Activated CD8-positive, alpha-beta memory T cell treated with anti-CD3 and anti-CD28 coated beads, Interleukin-2, amount 10 ng/mL, durations not matched to agents 7 days and 5 days (primary cell): ENCODE data around the gene SNAI3. TPM values are rescaled to one million over a fixed set of nuclear protein-coding genes. Genes with fewer than 3 reads are reported as not detected.

Experiments used
- ATAC-seq: fragments of 150-1000 bp; cut with Tn5 transposase; one replicate; pipeline ENCODE4 v1.10.0; 2021; ENCODE audit warnings: moderate library complexity
- CTCF ChIA-PET: fragments of 350-600 bp; sonication (Branson Sonifier 250); formaldehyde crosslinking; loops from one replicate; lab custom pipeline; 2021; ENCODE audit warnings: antibody characterized with exemption; lab: Charles Lee
- DNase-seq: peaks from one replicate; pipeline ENCODE4 v3.0.0-alpha.2; 2020
- H3K27ac Mint-ChIP-seq: one replicate; pipeline ENCODE4 v1.8.0; 2021; ENCODE audit warnings: mild to moderate bottlenecking, mixed read lengths
- H3K27me3 Mint-ChIP-seq: one replicate; pipeline ENCODE4 v1.8.0; 2021; ENCODE audit warnings: mixed read lengths
- H3K36me3 Mint-ChIP-seq: one replicate; pipeline ENCODE4 v1.8.0; 2021; ENCODE audit warnings: mild to moderate bottlenecking, mixed read lengths
- H3K4me1 Mint-ChIP-seq: one replicate; pipeline ENCODE4 v1.8.0; 2021; ENCODE audit warnings: mixed read lengths
- H3K4me3 Mint-ChIP-seq: one replicate; pipeline ENCODE4 v1.8.0; 2021; ENCODE audit warnings: mild to moderate bottlenecking, moderate library complexity, mixed read lengths
- H3K9me3 Mint-ChIP-seq: one replicate; pipeline ENCODE4 v1.8.0; 2022; ENCODE audit warnings: low read depth, mixed read lengths
- total RNA-seq, 2 experiments: library from RNA; stranded (reverse); gene quantifications; one replicate each; pipeline ENCODE4 v1.2.3, GENCODE V29; 2021

Gene SNAI3
- total RNA-seq = 10 to 100 TPM in 1 of 2 experiments, 1 to 10 TPM in 1; 5.6 to 14.1 TPM

DNA sequence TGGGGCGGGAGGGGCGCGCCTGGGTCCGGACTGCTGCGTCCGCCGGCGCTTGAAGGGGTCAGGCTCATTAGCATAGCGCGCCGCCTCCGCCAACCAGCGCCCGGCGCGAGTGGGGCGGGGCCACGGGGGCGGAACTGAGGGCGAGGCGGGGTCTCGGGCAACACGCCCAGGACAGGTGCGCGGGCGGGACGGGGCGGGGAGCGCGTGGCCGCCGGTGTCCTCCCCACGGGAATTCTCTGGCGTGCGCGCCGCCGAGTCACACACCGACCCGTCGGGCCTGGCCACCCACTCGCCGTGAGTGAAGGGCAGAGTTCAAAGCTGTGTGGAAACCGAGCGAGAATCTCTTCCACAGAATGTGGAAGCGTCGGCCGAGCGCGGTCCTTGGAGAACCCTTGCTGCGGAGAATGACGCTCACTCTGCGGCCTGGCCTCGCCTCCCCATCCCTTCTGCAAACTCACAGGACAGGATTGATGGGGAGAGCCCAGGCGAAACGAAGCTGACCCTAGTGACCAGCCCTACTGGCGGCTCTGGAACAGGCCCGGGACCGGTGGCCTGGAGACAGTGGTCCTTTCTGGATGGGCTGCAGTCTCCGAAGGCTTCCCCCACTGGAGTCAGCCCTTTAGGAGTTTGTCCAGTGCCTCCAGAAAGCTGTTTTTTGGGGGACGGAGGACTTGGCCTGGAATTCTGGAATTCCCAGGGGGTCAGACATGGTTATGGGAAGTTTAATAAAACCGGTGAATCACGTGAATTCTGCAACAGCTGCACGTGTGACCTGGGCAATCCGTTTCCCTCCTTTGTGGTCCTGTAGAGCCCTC lies at the start of gene SNAI3:
SNAI3 (minus strand) TSS at position 69 of the 815 bp plus-strand sequence. CDS start 101 bp downstream, outside the sequence.
- peak; percentile 91 for DNase-seq
- CTCF ChIA-PET = interaction anchor here (0.8 to 4.7 kb wide), 6 partner anchors 12 to 116 kb away, joined by 3 to 58 read pairs (median 4); partner anchors contain the start of gene ZC3H18
- peaks cover 46% of the 10 kb centered on the region for H3K4me1 Mint-ChIP-seq
- peaks cover 2% of the 10 kb centered on the region for H3K36me3 Mint-ChIP-seq
- ATAC-seq = peak; percentile 90
- H3K27ac Mint-ChIP-seq = peak within 1 kb of the TSS; percentile 59
- H3K4me3 Mint-ChIP-seq = peak within 1 kb of the TSS; percentile 78
- H3K27me3 Mint-ChIP-seq = peaks cover 4% of the 10 kb centered on the region
- H3K9me3 Mint-ChIP-seq = no peaks in the 10 kb centered on the region

GRCh38 chr16:88736088-88736487 lies 49.8 kb upstream of the SNAI3 start:
- ATAC-seq = no peak
- no peak for DNase-seq
- CTCF ChIA-PET = interaction anchor here (1.2 to 2.7 kb wide), 9 partner anchors 10 to 59 kb away, joined by 3 to 38 read pairs (median 9); no protein-coding TSS in a partner anchor
- H3K9me3 Mint-ChIP-seq = no peaks in the 10 kb centered on the region
- no peaks in the 10 kb centered on the region for H3K27me3 Mint-ChIP-seq
- peaks cover 7% of the 10 kb centered on the region for H3K36me3 Mint-ChIP-seq
- no peak overlapping the region for H3K4me3 Mint-ChIP-seq
- H3K27ac Mint-ChIP-seq = no peak overlapping the region
- H3K4me1 Mint-ChIP-seq = no peaks in the 10 kb centered on the region

DNA sequence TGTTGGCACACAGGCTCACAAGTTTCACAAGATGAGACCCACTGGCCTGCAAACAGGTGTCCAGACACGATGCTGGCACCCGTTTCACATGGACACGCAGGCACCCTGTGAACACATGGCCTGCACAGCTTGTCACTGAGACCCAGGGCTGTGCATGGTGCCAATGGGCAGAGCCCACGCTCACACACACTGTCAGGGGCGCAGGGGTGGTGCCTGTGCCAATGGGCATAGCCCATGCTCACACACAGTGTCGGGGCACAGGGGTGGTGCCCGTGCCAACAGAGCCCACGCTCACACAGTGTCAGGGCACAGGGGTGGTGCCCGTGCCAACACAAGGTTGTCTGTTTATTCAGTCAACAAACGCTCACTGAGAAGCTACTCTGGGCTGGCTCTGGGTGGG lies 49.3 kb upstream of the SNAI3 start:
- Mint-ChIP-seq H3K36me3 (peaks cover 9% of the 10 kb centered on the region), H3K27ac (no peak overlapping the region), H3K4me3 (no peak overlapping the region), H3K9me3 (no peaks in the 10 kb centered on the region), H3K4me1 (no peaks in the 10 kb centered on the region), H3K27me3 (no peaks in the 10 kb centered on the region)
- CTCF ChIA-PET = interaction anchor here (1.2 to 2.7 kb wide), 6 partner anchors 10 to 59 kb away, joined by 3 to 20 read pairs (median 8); no protein-coding TSS in a partner anchor
- ATAC-seq (no peak), DNase-seq (no peak)

GRCh38 chr16:88735121-88735520 lies 48.8 kb upstream of the SNAI3 start:
- no peak for ATAC-seq
- Mint-ChIP-seq H3K9me3 (no peaks in the 10 kb centered on the region), H3K4me1 (no peaks in the 10 kb centered on the region), H3K27me3 (no peaks in the 10 kb centered on the region), H3K4me3 (no peak overlapping the region), H3K27ac (no peak overlapping the region), H3K36me3 (peaks cover 9% of the 10 kb centered on the region)
- DNase-seq = no peak
- CTCF ChIA-PET = interaction anchor here (1.1 to 2.4 kb wide), 4 partner anchors 11 to 33 kb away, joined by 3 to 7 read pairs (median 3); no protein-coding TSS in a partner anchor

DNA sequence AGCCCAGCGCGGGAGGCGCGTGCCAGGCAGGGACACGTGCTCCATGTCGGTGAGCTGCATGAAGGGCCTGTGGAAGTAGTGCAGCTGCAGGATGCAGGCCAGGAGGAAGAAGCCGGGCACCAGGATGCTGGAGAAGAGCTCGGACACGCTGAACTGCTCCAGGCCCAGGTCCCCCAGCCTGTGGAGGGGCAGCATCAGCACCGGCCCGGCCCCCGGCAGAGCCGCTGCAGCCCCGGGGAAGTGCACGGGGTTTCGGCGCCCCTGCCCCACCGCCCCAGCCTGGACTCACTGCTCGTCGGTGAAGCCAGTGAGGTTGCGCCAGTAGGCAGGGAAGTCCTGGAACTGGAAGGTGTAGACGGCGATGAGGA lies 48.0 kb upstream of the SNAI3 start:
- Mint-ChIP-seq H3K4me1 (no peaks in the 10 kb centered on the region), H3K27me3 (no peaks in the 10 kb centered on the region), H3K27ac (no peak overlapping the region), H3K9me3 (no peaks in the 10 kb centered on the region), H3K36me3 (peaks cover 12% of the 10 kb centered on the region), H3K4me3 (no peak overlapping the region)
- CTCF ChIA-PET = interaction anchor here (1.1 to 2.4 kb wide), 3 partner anchors 9 to 23 kb away, joined by 3 to 7 read pairs (median 5); no protein-coding TSS in a partner anchor
- DNase-seq (no peak), ATAC-seq (no peak)

DNA sequence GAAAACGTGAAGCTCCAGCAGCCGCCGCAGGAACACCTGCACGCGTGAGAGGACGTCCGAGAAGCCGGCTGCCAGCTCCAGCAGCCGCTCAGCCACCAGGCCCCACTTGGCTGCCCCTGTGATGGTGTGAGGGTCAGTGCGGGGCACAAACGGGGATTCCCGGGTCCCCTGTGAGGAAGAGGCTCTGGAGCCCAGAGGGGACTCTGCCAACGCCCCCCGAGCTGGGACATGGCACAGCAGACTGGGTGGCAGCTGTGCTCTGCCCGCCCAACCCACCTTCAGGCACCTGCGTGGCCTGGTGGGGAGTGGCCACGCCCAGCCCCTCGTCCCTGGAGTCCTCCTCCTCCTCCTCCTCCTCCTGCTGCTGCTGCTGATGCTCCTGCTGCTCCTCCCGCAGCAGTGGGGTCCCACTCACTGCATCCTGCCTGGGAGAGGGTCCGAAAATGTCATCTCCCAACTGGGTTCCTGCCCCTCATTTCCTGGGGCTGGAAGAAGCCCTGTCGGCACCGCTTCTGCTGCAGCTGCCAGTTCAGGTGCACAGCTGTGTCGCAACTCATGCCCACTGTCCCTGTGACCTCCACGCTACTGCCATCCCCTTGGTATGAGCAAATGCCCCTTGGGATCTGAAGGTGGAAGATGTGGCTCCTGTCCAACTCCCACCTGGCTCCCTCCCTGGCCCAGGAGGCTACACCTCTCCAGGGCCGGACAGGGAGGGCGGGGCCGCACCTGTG lies 47.5 kb upstream of the SNAI3 start:
- H3K27ac Mint-ChIP-seq = no peak overlapping the region
- no peaks in the 10 kb centered on the region for H3K4me1 Mint-ChIP-seq
- no peak overlapping the region for H3K4me3 Mint-ChIP-seq
- CTCF ChIA-PET = interaction anchor here (0.6 to 2.4 kb wide), 3 partner anchors 10 to 12 kb away, joined by 3 to 7 read pairs (median 5); no protein-coding TSS in a partner anchor
- DNase-seq = no peak
- H3K27me3 Mint-ChIP-seq = no peaks in the 10 kb centered on the region
- ATAC-seq = no peak
- H3K36me3 Mint-ChIP-seq = peaks cover 12% of the 10 kb centered on the region
- no peaks in the 10 kb centered on the region for H3K9me3 Mint-ChIP-seq

DNA sequence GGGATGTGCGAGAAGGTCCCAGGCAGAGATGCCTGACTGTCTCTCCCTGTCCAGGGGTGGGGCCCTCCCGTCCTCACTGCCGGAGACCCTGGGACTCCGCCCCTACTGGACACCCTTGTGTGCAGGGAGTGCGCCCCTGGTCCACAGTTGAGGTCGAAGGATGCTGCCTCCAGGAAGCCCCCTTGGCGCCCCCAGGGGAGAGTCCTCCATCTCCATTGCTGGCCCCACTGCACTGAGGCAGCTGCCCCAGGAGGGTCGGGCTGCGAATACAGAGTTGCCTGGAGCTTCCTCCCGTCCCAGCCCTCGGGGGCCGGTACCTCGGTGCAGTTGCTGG lies 46.6 kb upstream of the SNAI3 start:
- H3K27ac Mint-ChIP-seq = no peak overlapping the region
- H3K9me3 Mint-ChIP-seq = no peaks in the 10 kb centered on the region
- H3K27me3 Mint-ChIP-seq = no peaks in the 10 kb centered on the region
- no peak for ATAC-seq
- no peak for DNase-seq
- H3K4me1 Mint-ChIP-seq = no peaks in the 10 kb centered on the region
- H3K36me3 Mint-ChIP-seq = peaks cover 12% of the 10 kb centered on the region
- H3K4me3 Mint-ChIP-seq = no peak overlapping the region
- CTCF ChIA-PET = interaction anchor here (0.6 to 1.7 kb wide), 2 partner anchors 9 to 11 kb away, joined by 3 to 5 read pairs; no protein-coding TSS in a partner anchor

DNA sequence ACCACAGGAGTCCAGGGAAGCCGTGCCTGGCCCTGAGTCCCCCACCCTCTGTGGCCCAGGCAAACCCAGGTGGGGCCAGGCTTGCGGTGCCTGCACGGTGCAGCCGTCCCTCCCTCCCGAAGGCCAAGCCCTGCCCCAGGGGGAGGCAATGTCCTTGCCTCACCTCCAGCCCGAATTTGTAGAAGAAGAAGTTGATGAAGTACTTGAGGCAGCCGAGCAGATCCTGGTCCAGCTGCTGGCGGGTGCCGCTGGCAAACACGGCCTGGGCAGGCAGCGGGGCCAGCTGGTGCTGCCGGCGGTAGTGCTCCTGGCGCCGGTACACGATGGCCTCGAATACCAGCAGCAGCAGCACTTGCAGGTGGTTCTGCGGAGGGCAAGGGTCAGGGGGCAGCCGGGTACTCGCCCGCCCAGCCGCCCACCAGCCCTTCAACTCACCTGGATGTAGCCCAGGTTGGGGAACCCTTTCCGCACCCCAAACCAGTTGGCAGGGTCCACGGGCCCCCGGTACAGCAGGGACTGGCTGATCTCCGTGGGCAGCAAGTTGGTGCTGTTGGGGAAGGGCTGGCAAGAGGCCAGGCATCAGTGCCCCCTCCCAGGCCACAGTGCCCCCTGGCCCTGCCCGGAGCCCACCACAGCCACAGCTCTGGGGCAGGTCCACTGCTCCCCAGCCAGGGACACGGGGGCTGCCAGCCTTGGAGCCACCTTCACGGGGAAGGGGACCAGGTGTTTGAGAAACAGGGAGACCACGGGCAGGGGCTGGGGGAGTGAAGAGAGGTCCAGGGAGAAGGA lies 46.1 kb upstream of the SNAI3 start:
- Mint-ChIP-seq H3K27ac (no peak overlapping the region), H3K4me1 (no peaks in the 10 kb centered on the region), H3K4me3 (no peak overlapping the region), H3K27me3 (no peaks in the 10 kb centered on the region), H3K36me3 (peaks cover 12% of the 10 kb centered on the region), H3K9me3 (no peaks in the 10 kb centered on the region)
- CTCF ChIA-PET = interaction anchor here (1.7 kb wide), 1 partner anchor 11 kb away, joined by 5 read pairs; no protein-coding TSS in a partner anchor
- ATAC-seq = no peak
- DNase-seq = no peak

DNA sequence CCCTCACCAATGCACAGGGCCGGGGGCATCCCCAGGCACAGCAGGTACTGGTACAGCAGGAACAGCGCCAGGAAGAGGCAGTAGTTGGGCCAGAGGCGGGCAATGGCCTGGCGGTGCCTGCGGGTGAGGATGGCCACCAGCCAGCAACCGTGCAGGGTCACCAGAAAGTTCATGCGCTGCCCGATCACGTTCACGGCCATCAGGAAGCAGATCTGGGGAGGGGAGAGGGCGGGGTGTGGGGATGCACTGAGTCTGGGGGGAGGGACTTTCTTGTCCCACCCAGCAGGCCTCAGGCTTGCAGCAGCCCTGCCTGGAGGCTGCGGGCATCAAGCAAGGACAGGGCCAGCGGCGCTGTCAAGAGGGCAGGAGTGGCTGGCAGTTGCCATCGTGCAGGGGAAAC lies 45.4 kb upstream of the SNAI3 start:
- Mint-ChIP-seq H3K4me1 (no peaks in the 10 kb centered on the region), H3K4me3 (no peak overlapping the region), H3K9me3 (no peaks in the 10 kb centered on the region), H3K27ac (no peak overlapping the region), H3K36me3 (peaks cover 12% of the 10 kb centered on the region), H3K27me3 (no peaks in the 10 kb centered on the region)
- ATAC-seq (no peak), DNase-seq (no peak)
- CTCF ChIA-PET = no interaction called here

DNA sequence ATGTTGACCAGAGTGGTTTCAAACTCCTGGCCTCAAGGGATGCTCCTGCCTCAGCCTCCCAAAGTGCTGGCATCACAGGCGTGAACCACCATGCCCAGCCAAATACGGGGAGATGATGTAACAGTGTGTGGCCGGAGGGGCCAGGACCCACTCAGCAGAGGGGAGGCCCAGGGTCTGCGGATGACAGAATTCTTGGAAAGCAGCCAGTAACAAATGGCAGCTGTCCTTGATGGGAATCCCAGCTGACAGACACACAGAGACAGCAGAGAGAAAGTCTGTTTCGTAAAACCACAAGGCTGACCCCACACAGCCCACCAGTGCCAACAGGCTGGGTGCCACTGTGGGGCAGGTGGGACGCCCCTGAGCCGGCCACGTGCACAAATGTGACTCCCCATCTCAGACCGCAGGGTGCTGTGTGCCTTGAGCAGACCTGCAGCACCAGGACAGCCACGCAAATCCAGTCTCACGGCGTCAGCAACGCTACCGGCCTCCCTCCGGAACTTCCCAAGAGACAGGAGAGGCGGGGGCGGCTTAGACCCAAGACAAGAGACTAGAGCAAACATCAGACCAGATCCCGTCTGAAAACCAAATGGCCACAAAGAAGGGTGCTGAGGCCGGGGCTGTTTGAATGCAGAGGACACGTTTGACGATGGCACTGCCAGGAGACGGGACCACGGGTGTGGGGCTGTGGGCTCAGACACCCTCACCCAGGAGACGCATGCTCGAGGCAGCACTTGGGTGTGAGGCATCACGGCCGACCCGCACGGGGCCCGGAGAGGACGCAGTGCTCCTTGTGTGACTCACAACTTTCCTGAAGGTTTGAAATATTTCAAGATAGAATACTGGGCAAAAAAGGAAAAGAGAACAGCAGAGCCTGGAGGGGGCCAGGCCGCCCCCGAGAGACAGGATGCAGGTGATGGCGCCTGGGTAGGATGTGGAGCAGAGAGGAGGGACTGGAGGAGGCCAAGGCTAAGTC lies 44.6 kb upstream of the SNAI3 start:
- H3K4me1 Mint-ChIP-seq = no peaks in the 10 kb centered on the region

GRCh38 chr16:88727871-88728270 lies 41.6 kb upstream of the SNAI3 start:
- no peak overlapping the region for H3K4me3 Mint-ChIP-seq
- H3K9me3 Mint-ChIP-seq = no peaks in the 10 kb centered on the region
- CTCF ChIA-PET = no interaction called here
- DNase-seq = no peak
- no peaks in the 10 kb centered on the region for H3K27me3 Mint-ChIP-seq
- no peak overlapping the region for H3K27ac Mint-ChIP-seq
- no peak for ATAC-seq
- H3K36me3 Mint-ChIP-seq = peaks cover 18% of the 10 kb centered on the region
- H3K4me1 Mint-ChIP-seq = no peaks in the 10 kb centered on the region

More for the DNA sequence above, 44.6 kb upstream of the SNAI3 start:
- ATAC-seq (no peak), DNase-seq (no peak)
- Mint-ChIP-seq H3K4me3 (no peak overlapping the region), H3K27ac (no peak overlapping the region), H3K9me3 (no peaks in the 10 kb centered on the region), H3K27me3 (no peaks in the 10 kb centered on the region), H3K36me3 (peaks cover 14% of the 10 kb centered on the region)
- CTCF ChIA-PET = no interaction called here

DNA sequence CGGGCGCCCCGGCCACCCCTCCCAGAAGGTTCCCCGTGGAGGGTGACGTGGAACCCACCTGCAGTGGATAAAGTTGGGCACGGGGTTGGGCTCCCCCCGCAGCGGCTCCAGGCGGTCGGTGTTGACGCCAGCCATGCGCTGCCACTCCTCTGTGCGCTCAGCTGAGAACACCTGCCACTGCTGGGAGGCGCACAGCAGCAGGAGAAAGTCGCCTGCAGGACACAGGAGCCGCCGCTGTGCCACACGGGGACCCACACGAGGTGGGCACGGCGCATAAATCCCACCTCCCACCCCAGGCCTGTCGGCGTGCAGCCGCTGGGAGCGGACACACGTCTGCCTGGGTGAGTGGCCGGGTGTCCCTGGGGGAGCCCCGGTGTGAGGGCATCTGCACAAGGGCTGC lies 40.7 kb upstream of the SNAI3 start:
- H3K36me3 Mint-ChIP-seq = peaks cover 22% of the 10 kb centered on the region
- no peaks in the 10 kb centered on the region for H3K27me3 Mint-ChIP-seq
- DNase-seq (no peak), ATAC-seq (no peak)
- CTCF ChIA-PET = no interaction called here
- H3K9me3 Mint-ChIP-seq = no peaks in the 10 kb centered on the region
- no peak overlapping the region for H3K4me3 Mint-ChIP-seq
- no peaks in the 10 kb centered on the region for H3K4me1 Mint-ChIP-seq
- no peak overlapping the region for H3K27ac Mint-ChIP-seq
